Activated CD8-positive, alpha-beta memory T cell treated with anti-CD3 and anti-CD28 coated beads, Interleukin-2, amount 50 U/mL, for 24 hours (primary cell): Measurements from ENCODE around the gene SRPK3.
"Not testable (repeated sequence)": the region's sequence is repeated elsewhere in the genome, so short reads cannot be mapped to it uniquely, and the experiment has no call there.

Source experiments
- DNase-seq: peaks from one replicate; pipeline ENCODE4 v3.0.0-alpha.2; 2020; ENCODE audit errors: extremely low read depth

SRPK3 gene

DNA sequence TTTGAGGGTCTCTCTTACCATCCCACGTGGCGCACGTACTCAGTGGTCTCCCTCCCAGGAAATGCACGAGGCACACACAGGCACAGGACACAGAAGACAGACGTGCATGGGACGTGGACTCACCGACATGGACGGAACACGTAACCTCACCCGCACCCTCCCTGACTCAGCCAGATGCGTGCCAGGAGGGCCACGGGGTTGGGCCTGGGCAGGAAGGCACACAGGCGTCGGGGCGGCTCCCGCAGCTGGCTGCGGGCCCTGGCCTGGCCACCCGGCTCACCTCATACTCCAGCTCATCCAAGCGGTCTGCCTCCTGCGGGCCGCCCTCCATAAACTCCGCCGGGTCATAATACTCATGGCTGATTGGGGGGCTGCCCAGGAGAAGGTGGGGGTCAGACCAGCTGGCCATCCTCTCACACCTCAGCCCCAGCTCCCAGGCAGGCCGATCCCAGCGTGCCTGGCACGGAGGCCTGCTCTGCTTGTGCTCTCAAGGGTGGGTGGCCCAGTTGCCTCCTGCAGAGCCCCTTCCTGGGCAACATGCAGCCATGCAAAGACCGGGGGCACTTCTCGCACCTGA lies 26.2 kb downstream of the SRPK3 start:
- no peak for DNase-seq

DNA sequence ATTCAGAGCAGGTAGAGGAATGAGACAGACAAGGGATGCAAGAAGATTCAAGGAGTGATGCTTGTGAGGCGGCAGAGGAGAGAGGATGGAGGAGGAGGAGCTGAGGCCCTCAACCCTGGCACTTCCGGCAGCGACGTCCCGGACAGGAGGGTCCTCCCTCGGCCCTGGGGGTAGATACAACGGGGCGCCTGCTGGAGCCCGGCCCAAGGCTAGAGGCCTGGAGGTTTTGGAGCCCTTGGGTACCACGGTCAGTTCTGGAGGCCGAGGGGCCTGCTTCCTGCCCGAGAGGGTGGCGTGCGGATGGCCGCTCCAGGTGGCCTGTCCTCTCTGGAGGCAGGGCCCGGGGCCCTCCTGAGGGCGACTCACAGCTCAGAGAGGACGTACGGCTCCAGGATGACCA lies 27.1 kb downstream of the SRPK3 start:
- DNase-seq, result no peak

DNA sequence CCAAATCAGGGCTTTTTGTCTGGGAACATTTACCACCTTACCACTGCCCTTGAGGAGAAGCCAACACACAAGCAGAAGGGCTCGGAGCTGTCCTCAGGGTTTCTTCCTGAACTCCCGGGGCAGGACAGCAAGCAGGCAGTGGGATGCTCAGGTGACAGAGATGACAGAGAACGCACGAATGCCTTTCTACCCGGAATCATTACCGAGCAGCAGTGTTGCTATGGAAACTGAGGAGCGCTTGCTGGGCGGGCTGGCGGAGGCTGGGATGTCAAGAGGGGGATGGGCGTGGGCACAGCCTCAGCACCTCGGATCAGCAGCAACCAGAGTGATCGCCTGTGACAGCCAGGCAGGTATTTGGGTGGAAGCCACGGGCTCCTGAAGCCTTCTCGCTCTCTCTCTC lies 31.4 kb downstream of the SRPK3 start:
- no peak for DNase-seq

DNA sequence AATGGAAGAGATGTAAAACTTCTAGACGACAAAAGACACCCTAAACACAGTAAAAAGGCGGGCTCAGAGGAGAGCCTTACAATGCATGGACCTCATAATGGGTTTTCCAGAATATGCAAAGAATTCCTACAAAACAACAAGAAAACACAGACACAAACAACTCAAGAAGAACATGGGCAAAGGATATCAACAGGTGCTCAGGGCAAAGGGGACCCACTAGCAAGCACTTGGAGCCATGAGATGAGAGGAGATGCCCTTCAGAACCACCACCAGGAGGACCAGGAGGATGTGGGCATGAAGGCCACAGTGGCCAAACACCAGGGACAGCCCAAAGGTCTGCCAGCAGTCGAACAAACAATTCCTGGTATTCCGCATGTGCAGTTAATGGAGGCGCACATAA lies 32.3 kb downstream of the SRPK3 start:
- no peak for DNase-seq

DNA sequence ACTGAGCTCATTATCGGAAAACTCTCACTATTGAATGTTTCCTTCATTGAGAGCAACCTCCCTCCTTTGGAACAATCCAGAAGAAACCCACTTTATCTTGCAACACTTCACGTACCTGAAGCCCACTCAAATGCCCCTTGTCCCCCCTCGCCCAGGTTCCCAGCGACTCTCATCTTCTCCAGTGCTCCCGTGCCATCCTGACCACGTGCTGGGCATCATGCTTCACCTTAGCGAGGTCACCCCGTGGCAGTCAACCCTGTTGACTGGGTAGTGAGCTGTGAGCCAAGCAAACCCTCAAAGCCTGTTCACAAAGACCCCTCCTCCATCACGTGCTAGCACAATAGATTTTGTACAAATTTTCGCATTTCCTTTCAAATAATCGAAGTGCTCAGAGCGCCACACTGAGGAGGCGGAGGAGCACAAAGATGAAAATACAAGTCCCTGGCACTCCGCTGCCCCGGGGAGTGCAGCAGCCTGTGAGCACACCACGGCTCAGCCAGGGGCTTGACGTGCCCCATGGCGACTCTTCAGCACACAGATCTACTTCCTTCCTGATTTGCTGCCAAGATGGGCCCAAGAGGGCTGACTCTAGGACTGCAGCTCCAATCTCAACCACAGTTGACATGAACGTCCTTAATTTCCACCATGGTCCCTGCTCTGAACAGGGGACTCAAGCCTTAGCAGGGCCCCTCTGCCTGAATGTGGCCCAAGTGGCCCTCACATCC lies 33.9 kb downstream of the SRPK3 start:
- no peak for DNase-seq

DNA sequence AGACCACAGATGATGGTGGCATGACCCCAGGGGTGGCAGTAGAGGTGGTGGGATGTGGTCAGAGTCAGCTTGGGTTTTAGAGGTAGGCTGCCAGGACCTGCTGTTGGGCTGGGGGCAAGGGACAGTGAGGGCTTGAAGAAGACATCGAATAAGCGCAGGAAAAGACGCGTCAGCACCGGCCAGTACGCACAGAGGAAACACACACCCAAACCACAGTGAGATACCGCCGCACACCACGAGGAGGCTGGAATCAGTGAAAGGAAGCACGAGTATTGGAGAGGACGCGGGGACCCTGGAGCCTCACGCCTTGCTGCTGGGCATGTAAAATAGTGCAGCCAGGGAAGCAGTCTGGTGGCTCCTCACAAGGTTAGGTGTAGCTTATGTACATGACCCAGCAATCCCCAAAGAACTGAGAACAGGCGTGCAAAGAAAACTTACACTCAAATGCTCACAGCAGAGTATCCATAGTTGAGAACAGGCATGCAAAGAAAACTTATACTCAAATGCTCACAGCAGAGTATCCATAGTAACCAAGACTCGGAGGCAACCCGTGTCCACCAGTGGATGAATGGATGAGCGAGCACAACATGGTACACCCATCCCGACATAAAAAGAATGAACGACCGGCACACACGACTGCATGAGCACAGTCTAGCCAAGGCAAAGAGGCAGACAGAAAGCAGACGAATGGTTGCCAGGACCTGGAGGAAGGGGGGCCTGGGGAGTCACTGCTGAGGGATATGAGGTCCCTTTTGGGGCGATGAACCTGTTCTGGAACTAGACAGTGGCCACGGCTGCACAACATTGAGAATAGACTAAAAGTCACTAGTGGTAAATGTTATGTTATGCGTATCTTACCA lies 36.2 kb downstream of the SRPK3 start:
- DNase-seq, result no peak

DNA sequence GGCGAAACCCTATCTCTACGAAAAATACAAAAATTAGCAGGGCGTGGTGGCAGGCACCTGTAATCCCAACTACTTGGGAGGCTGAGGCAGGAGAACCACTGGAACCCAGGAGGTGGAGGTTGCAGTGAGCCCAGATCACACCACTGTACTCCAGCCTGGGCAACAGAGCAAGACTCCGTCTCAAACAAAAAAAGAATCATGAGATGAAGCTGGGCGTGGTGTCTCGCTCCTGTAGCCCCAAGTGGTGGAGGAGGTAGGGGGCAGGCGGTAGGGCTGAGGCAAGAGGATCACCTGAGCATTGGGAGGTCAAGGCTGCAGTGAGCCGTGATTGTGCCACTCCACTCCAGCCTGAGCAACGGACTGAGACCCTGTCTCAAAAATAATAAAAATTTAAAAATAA lies 37.2 kb downstream of the SRPK3 start:
- not testable (repeated sequence) for DNase-seq

DNA sequence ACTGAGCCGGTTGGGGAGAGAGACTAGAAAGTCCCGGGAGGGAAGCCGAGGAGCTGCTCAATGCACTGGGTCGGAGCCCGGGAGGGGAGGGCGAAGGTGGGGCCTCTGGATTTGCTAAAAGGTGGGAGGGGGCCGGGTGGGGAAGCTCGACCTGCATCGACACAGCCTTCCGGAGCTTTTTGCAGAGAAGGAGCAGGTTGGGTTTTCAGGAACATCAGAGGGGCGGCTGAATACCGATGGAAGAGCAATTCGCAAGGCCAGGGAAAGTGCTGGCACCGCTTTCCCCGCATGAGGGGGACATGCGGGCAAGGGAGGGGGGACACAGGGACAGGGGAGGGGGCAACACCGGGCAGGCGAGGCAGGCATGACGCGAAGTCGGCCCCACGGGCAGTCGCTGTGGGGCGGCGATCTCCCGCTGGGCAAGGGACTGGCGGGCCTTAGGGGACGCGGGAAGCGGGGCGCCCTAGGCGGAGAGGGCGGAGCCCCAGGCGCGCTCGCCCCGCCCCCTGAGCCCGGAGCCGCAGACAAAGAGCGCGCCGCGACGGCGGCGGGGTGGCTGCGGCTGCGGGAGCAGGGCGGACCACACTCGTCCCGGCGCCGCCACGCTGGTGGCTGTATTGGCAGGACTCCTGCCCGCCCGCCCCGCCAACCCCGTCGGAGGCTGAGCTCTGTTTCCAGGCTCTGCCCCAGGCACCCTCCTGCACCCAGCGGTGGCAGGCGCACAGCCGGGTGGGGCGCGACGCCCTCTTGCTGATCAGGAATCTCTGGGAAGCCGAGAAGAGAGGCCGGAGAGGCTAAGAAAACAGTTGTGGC lies 37.9 kb downstream of the SRPK3 start:
- DNase-seq, result no peak

DNA sequence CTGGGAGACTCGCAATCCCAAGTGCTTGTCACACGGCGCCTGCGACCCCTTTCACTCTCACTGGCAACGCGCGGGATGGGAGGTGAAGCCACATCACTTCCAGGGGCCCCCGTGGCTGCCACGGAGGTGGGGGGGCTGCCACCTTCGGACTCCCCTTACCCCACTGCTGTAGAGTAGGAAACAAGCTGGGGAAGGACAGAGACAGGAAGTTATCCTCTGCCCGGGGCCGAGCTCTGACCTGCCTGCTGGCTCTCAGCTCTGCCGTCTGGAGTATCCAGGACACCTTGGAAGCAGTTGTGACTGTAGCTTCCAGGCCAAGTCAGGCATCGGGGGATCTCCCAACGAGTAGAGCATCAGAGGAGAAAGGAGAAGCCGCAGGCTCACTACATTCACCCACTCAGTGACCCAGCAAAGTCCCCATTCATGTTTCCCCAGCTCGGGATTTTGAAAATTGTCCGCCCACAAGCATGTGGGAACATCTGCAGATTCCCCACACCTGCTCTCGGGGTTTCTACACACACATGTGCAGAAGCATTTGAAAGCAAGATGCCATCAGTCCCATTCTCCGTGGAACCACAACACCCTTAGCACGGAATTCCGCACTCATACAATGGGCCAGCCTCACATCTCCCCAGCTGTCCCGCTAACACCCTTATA lies 38.7 kb downstream of the SRPK3 start:
- no peak for DNase-seq

DNA sequence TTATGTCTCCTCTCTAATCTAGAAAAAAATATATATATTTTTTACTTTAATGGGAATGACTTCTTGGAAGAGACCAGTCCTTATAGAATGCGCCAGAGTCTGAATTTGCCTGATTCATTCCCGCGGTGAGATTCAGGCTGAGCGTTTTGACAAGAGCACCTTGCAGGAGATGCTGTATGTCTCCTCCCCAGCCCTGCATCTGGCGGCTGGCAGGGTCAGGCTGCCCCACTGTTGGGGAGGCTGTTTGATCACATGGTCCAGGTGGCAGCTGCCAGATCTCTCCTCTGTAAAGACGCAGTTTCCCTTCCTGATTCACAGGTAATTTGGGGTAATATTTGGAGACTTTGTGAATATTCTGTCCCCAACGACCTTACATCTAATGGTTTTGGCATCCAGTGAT lies 39.8 kb downstream of the SRPK3 start:
- DNase-seq, result no peak

DNA sequence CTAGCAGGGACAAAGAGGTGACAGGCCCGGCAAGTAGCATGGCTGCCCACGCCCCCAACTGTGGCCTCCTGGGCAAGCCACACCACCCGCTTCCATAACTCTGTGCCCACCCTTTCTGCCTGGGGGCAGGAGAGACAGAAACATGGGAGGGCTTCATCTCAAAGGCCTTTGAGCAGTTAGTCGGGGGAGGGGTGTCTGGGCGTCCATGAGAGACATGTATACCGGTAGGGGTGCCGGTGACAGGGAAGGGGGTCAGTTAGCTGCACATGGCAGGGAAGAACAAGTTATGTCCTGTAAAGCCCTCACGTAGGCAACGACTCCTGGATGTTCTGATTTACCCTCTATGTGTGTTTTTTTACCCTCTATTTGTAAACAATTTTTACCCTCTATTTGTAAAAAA lies 40.2 kb downstream of the SRPK3 start:
- DNase-seq, result no peak

DNA sequence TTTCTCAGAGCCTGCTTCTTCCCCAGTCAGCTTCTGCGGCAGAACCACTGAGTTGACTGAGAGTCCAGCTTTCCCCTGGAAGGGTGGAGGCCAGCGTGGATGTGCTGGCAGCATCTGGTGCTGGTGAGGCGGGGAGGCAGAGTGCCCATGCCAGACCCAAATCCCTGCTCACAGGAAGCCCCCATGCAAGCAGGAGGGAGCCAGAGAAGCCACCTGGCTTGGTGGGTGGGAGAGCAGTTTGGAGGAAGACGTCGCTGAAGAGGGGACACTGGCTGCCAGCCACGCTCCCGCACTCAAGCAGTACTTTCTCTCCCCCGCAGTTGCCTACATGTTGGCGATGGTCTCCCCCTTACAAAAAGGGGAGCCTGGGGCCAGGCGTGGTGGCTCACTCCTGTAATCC lies 43.5 kb downstream of the SRPK3 start:
- DNase-seq, result no peak

DNA sequence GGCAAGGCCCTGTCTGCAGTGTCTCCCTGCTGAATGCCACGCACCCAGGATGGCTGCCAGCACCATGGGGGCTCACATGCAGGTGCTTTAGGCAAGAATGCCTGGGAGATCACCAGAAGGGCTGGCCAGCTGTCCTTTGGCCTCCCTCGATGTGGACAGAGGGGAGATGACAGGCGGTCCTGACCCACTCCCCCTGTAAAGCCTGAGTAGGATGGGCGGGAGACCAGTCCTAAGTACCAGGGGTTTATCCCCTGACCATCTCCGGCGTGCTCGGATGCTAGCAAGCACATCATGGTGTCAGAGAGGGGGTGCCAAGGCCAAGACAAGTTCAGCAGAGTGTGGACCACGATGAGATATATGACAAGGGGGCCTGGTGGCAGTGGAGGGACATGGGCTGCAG lies 44.2 kb downstream of the SRPK3 start:
- DNase-seq, result no peak

DNA sequence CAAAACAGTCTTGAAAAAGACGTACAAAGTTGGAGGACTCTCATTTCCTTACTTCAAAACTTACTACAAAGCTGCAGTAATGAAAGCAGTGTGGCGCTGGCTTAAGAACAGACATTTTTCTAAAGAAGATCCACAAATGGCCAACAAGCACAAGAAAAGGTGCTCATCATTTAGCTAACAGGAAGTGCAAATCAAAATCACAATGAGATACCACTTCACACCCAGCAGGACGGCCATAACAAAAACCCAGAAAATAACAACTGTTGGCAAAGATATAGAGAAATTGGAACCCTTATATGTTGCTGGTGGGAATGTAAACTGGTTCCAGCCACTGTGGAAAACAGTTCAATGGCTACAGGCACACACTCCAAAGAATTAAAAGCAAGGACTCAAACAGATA lies 46.2 kb downstream of the SRPK3 start:
- DNase-seq, result no peak

DNA sequence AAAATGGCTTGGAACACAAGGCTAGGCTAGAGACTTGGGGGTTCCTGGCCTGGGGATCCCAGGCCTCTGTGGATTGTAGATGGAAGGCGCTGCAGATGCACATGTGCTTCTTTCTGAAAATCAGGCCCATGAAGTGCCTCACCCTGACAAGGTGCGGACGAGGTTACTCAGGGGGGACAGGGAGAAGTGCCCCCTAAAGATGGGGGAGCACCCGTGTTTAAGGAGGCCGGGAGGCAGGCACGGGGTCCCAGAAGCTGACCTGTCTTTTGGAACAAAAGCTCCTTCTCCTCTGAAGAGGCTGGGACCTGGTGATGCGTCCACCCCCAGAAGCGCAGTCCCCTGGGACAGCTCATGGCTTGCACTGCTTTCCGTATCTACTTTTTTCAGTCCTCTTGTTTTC lies 47.1 kb downstream of the SRPK3 start:
- no peak for DNase-seq

DNA sequence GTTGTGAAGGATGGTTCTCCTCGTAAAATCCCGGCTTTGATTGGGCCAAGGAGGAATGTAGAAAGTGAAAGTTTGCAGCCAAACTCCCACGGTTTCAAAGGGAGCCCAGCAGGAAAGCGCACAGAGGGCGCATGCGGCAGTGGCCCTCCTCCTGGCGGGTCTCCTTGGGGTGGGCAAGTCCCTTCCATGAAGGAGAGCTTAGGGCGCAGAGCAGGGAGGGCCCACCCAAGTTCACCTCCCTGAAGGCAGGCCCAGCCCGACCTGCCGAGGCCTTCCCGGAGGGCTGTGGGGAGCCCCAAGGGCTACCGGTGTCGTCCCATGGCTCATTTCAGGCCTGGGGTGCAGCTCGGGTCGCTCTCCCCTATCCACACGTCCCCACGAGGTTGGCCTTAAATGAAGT lies 47.5 kb downstream of the SRPK3 start:
- no peak for DNase-seq

DNA sequence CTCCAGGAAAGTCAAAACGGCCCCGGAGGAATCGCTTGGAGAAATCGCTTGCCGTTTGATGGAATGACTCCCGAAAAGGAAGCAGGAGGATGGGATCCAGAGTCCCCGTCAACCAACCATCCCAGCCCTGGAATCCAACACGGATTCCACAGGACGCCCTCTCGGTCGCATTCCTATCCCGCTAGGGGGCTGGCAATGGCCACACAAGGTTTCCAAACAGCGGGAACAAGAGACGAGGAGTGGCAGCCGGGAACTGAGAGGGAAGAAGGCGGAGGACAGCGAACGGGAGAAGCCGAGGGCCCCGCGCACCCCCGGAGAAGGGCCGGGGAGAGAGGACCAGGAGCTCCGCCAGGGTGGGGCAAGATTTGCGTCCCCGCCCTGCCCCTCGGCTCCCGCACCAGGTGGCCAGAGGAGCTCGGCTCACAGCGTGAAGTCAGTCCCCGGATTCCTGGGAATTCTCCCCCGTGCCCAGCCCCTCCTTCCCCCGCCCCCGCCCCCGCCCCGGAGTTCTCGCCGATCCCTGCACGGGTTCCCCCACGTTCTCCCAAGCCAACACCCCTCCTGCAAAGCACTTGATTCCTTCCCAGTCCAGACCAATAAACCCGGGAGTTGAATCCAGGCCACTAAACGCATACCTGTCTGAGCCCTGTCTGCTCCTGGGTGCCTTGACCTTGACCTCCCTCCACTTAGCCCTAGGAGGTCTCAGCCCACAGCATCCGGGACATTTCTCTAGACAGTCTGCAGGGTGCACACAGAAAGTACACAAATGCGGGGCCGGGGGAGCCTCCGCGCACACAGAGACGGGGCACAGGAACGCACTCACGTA lies 48.1 kb downstream of the SRPK3 start:
- DNase-seq, result no peak

DNA sequence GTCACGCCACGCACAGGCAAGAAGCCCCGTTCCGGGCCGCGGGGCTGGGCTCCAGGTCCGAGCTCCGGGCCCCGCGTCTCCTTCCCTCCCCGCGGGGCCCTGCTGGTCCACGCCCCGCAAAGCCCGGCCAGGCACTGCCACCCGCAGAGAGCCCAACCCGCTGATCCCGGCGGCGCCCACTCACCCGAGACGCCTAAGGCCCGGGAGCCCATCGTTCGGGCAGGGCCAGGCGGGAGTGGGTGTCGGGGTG lies 48.6 kb downstream of the SRPK3 start:
- no peak for DNase-seq

DNA sequence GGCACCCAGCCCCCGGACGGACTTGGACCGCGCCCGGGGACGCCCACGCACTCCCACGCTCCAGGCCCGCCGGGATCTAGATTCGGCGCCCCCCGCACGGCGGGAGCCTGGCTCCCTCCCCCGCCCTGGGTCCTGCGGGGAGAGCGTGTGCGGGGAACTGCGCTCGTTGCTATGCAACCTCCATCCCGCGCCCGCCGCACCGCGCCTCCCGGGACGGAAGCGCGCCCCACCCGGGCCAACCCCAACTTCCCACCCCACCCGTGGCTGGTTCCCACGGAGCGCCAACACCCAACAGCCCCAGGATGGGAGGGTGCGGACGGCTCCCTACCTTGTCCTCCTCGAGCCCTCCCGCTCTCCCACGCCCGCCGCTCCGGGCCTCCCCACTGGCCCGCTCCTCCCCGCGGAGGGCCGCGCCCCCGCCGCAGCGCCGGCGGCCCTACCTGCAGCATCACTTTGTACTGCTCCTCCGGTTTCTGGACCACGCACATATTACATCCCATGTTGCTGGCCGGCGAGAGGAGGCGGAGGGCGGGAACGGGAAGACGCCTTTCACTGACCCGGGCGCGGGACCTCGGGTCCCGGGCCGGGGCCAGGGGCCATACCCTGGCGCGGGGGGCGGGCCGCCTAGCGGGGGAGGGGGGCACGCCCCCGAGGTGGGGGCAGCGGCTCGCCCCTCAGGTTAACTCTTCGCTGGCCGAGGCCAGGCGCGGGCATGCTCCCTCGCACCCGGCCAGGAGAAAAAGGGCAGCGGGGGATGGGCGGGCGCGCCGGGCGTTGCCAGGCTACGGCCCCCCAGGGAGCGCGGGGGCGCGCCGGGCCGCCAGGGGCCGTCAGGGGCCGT lies 49.2 kb downstream of the SRPK3 start, which contains the start of gene PDZD4:
PDZD4 (minus strand) TSS at position 746 of the 841 bp plus-strand sequence; CDS start at position 500, 246 bp downstream.
- no peak for DNase-seq
